ENCODE data around the gene P2RY2.
"Not testable (repeated sequence)": the region's sequence is repeated elsewhere in the genome, so short reads cannot be mapped to it uniquely, and the experiment has no call there.

Gene P2RY2

DNA sequence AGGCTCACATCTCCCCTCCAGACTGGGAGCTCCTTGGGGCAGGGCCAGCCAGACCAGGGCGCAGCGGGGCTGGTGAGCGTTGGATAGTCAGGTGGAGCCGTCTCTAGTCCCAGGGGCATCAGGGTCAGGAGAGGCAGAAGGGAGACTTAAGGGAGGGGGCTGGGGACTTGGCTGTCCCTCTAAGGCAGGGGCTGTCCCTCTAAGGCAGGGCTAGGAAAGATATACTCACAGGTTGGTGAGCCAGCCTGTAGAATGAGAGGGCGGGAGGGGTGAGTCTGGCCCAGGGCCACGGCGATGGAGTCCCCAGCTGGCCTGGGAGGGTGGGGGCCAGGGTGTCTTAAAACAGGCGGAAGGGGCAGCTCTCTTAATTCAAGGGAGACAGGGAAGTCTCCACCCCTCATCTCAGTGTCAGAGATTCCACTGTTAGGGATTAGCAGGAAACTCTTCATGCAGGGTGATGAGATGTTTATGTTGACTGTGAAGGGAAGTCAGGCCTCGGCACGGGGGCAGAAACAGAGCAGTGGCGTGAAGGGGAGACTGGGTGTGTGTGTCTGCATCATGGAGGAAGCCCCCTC, 11.3 kb downstream of the P2RY2 start:
- DNase-seq: no peak

DNA sequence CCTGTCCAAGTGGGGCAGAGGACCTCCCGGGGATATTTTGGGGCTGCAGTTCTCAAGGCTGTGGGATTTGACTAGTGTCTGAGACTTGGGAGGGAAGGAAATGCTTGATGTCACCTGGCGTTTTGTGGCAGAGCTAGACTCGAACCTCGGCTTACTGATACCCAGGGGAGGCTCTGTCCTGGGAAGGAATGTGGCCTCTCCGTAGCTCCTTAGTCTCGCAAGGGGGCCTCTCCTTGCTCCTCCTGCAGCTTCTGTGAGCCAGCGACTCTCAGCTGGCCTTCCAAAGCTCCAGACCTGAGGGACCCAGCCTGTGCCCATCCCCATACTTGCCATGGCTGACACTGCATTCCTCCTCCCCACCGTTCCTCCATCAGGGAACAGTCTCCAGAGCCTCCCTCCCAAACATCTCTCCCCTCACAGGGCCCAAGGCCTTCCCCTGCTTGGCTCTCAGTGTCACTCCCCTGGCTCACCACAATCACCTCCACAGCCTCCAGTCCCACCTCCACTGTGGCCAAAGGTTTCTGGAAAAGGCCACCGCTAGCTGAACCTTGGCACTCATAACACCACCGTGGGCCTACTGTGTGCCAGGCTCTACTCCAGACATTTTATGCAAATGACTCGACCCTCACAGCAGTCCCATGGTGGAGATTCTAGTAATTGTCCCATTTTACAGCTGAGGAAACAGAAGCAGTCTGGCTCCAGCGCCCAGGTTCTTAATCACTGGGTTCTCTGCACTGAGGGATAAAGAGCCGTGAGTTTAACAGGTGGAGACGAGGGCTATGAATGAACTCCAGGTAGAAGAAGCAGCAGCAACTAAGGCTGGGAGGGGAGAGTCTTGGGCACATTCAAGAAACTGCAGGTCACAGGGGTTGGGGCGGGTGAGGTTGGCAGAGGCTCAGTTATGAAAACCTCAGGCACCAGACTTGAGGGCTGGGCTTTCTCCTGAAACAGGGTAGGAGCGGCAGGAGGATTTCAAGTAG, 12.1 kb downstream of the P2RY2 start:
- DNase-seq: no peak

DNA sequence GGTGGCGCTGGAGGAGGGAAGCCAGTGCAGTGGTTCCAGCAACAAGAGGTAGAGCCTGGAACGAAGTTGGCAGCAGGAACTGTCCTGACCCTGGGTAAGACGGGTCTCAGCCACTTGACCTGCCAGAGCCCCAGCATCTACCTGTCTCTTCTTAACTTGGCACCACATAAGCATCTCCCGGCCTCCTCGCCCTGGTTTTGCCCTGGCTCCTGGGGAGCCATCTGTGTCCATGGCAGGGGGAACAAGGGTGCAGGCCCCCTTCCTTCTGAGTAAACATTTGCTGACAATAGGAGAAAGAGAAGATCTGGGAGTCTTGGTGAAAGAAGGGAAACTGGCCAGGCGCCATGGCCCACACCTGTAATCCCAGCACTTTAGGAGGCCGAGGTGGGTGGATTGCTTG, 12.8 kb downstream of the P2RY2 start:
- no peak for DNase-seq

GRCh38 chr11:73232487-73232886, 14.4 kb downstream of the P2RY2 start:
- not testable (repeated sequence) for DNase-seq

DNA sequence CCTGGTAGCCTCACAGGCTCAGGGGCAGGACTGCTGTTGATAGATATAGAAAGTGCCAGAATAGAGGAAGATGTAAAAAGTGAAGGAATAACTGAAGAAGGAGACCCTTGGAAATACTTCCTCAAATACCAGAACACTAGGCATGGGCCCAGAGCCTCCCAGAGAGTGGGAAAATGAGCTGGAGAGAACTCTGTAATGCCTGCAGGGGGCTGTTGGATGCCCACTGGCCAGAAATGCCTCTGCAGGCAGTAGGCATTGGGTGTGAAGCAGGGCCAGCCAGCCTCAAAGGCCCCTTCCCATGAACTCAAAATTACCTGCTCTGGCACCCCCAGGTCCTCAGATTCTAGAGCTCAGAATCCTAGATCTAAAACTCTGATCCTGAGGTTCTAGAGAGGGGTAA, 15.1 kb downstream of the P2RY2 start:
- DNase-seq: no peak

DNA sequence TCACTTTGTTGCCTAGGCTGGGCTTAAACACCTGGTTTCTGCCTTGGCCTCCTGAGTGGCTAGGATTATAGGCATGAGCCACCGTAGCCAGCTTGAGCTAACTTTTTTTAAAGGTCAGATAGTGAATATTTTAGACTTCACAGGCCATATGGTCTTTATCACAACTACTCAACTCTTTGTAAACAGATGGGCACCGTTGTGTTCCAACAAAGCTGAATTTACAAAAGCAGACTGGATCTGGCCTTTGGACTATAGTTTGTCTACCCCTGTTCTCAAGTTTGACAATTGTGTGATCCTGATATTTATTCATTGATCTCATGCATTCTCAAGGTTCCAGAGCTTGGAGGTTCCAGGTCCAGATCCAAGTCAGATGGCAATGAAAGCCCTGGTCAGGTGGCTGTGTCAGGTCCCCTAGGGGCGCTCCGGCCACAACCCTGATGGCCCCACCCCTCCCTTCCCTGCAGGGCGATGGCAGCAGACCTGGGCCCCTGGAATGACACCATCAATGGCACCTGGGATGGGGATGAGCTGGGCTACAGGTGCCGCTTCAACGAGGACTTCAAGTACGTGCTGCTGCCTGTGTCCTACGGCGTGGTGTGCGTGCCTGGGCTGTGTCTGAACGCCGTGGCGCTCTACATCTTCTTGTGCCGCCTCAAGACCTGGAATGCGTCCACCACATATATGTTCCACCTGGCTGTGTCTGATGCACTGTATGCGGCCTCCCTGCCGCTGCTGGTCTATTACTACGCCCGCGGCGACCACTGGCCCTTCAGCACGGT, 15.8 kb downstream of the P2RY2 start:
- no peak for DNase-seq

- DNase-seq: no peak
Measured at GRCh38 chr11:73234471-73235181, 16.5 kb downstream of the P2RY2 start.

GRCh38 chr11:73235236-73235786, 17.2 kb downstream of the P2RY2 start:
- DNase-seq: no peak

DNA sequence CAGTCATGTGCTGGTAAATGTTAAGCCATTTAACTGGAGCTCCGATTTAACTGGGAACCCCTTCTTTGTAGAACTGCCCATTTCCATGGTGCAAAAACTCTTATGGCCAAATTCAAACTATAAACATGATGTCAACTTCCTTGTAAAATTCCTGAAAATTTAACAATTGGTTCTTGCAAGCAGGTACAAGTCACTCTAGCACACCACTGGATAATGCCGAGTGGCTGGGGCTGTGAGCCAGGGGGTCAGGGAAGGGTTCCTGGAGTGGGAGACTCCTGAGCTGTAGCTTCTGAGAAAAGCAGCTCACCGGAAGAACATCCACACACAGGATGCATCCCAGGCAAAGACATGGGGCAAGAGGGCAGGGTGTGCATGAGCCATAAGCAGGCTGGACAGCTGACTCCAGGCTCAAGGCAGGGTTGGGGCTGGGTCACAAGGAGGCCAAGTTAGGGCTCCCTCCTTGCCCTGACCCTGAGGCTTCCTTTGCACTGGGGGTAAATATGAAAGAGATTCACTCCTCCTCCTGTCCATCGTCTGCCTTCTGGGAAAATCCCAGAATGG, 18.2 kb downstream of the P2RY2 start:
- no peak for DNase-seq

DNA sequence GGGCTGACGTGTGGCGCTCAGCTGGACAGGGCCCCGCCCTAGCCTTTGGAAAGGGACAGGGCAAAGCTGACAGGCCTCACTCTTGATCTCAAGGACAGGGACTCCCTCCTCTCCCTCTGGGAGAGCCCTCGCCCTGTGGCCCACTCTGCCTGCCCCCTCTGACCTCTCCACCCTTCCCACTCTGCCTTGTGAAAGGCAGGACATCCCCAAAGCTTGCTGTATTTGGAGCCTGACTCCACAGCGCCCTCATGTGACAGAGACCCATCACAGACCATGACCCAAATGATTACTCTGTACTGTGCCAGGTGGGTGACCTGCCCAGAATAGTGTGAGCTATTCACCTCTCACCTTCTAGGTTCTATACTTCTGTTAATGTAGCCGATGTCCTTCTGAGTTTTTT, 18.8 kb downstream of the P2RY2 start:
- DNase-seq: no peak

DNA sequence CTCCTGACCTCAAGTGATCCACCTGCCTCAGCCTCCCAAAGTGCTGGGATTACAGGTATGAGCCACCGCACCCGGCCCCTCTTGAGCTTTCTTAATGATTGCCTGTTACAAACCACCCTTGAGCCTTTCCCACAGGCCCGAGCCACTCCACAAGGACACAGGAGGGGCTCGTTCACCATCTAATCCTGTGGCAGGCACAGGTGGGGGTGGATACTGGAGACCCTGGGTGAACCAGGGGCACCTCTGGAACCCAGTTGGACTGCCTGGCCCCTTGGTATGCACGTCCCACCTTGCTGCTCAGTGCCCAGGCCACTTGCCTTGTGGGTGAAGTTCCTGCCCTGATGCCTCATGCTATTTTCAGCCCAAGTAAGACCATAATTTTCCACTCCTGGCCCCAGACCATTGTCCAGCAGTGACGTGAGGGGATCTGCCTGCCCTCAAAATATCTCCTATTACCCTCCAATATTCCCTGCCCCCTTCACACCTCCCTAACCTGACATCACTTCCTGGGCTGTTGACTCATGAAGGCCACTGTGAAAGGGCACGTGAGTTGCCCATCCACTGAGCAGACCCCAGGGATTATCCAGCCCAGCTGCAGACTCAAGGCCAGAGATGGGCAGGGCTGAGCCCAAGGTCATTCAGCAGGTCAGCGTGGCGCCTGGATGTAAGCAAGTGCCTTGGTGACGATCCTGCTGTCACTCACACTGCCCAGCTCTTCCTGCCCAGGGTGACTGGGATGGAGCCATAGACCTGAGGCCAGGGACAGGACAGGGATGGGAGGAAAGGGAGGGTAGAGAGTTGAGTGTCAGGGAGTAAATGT, 19.6 kb downstream of the P2RY2 start:
- no peak for DNase-seq

DNA sequence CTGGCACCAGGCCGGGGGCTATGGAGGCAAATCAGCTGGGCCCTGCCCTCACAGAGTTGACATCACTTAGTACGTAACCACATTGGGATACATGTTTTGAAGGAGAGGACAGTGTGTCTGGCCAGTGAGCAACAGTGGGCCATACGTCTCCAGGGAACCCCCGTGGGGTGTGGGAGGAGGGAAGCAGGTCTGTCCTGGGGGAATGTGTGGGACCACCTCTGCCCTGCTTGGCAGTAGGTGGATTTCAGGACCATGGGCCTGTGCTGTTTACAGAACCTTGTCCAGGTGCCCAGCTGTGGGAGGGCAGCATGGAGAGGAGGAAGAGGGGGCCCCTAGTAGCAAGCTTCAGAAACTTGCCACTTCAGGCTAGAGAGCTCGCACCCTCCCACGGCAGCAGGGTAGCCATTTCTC, 21.0 kb downstream of the P2RY2 start:
- DNase-seq: no peak

- no peak for DNase-seq
Measured at GRCh38 chr11:73239571-73240189, 21.6 kb downstream of the P2RY2 start.

GRCh38 chr11:73240190-73240781, 22.2 kb downstream of the P2RY2 start:
- DNase-seq: no peak

- DNase-seq: no peak
Measured at GRCh38 chr11:73241300-73241699, 23.2 kb downstream of the P2RY2 start.

GRCh38 chr11:73242251-73243092, 24.4 kb downstream of the P2RY2 start:
- DNase-seq: peak; percentile 30

DNA sequence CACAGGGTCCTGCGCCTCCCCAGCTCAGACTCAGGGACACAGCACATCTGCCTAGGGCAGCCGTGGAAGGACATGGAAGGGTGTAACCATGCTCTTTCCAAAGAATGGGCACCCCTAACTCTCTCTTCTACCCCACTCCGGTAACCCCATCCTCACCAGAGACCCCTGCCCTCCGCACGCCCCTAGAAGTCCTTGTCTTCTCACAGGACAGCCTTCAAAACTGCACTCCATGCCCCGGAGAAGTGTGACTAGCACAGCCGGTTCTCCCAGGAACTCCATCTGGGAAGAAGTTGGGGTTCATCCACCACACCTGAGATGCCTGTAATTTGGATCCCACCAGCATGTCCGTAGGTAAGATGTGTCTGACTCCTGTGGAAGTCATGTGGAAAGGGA, 25.0 kb downstream of the P2RY2 start:
- no peak for DNase-seq

DNA sequence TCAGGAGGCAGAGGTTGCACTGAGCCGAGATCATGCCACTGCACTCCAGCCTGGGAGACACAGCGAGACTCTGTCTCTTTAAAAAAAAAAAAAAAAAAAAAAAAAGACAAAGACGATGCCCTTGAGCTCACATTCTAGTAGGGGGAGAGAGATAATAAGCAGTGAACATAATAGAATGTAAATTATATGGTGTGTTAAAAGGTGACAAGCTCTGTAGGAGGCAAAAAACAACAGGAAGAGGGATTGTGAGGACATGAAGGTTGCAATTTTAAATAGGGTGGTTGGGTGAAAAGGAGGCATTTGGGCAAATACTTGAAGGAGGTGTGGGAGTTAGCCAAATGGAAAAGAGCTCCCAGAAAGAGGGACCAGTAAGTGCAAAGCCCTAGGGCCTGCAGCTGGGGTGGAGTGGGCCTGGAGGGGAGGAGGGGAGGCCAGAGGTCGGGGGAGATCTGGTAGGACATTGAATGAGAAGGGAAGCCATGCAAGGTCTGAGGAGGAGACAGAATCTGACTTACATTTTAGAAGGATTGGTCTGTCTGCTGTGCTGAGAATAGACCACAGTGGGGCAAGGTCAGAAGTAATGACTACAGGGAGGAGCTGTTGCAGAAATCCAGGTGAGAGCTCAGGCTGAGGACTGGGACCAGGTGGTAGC, 26.6 kb downstream of the P2RY2 start:
- DNase-seq: no peak

DNA sequence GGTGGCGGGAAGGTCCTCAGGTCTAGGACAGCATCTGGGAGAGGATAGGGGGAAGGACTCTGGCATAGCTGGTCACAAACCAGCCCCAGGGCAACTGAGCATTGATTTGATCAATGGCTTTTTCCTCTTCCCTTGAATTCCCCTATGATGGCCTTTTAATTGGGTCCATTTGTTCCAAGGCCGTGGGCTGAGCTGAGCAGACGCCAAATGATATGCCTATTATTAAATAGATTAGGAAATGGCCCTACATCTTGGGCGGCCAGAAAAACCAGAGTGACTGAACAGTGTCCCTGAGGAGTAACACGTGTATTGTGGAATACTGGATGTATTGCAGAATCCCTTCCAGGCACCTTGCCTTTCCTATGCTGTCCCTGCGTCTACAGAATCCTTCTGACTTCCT, 27.4 kb downstream of the P2RY2 start:
- no peak for DNase-seq
